ENCODE data around the gene FLVCR2.

DNA sequence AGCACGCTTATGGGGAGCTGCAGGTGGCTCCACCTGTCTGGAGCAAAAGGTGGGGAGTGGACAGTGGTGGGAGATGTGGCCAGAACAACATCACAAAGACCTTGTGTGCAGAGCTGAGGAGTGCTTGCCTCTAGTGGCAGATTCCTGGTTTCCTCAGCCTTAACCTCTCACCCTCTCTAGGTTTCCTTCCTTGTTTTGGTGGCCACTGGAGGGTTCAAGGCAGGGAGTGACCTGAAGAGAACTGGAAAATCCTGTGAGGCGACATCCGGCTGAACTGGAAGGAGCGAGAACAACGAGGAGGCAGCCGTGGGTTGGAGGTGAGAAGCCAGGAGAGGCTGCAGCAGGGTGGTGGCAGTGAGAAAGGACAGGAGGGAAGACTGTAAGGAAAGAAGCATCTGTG is 6.3 kb upstream of the FLVCR2 start:
- TF ChIP-seq, protein P1, sequence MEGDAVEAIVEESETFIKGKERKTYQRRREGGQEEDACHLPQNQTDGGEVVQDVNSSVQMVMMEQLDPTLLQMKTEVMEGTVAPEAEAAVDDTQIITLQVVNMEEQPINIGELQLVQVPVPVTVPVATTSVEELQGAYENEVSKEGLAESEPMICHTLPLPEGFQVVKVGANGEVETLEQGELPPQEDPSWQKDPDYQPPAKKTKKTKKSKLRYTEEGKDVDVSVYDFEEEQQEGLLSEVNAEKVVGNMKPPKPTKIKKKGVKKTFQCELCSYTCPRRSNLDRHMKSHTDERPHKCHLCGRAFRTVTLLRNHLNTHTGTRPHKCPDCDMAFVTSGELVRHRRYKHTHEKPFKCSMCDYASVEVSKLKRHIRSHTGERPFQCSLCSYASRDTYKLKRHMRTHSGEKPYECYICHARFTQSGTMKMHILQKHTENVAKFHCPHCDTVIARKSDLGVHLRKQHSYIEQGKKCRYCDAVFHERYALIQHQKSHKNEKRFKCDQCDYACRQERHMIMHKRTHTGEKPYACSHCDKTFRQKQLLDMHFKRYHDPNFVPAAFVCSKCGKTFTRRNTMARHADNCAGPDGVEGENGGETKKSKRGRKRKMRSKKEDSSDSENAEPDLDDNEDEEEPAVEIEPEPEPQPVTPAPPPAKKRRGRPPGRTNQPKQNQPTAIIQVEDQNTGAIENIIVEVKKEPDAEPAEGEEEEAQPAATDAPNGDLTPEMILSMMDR (IDR thresholded peaks at IDR 0.05), result no peak
- TF ChIP-seq POLR2AphosphoS5 (IDR thresholded peaks at IDR 0.05), result no peak
- TF ChIP-seq POLR2A (IDR thresholded peaks at IDR 0.05), result no peak
- TF ChIP-seq EP300 (IDR thresholded peaks at IDR 0.05), result no peak
